WTC11 (cell line): ENCODE data around the gene RILPL1. TPM values are rescaled to one million over a fixed set of nuclear protein-coding genes. Genes with fewer than 3 reads are reported as not detected.
A peak's percentile ranks its signal among the peaks of the same experiment; 100 is the strongest.
"Not testable (repeated sequence)": the region's sequence is repeated elsewhere in the genome, so short reads cannot be mapped to it uniquely, and the experiment has no call there.

Experiments
- ATAC-seq: fragments of 200-7000 bp; cut with Tn5 transposase; 2 replicates; pipeline ENCODE4 v1.10.0; 2021; ENCODE audit warnings: mild to moderate bottlenecking, moderate library complexity
- CTCF ChIA-PET: fragments of 300-600 bp; sonication (Branson Sonifier 250); formaldehyde crosslinking; loops from one replicate; lab custom pipeline; 2021; ENCODE audit warnings: antibody characterized with exemption; lab: Charles Lee
- POLR2A ChIA-PET: fragments of 350-600 bp; sonication (Branson Sonifier 250); formaldehyde crosslinking; loops from one replicate; lab custom pipeline; 2021; ENCODE audit warnings: antibody characterized with exemption; lab: Charles Lee
- DNase-seq: peaks from one replicate; pipeline ENCODE4 v3.0.0; 2021; ENCODE audit warnings: low spot score
- H3K27ac Mint-ChIP-seq: 2 replicates; pipeline ENCODE4 v1.8.0; 2021; ENCODE audit warnings: mixed read lengths
- H3K27me3 Mint-ChIP-seq: 2 replicates; pipeline ENCODE4 v1.8.0; 2021; ENCODE audit warnings: low read depth, mild to moderate bottlenecking, moderate library complexity, mixed read lengths
- H3K36me3 Mint-ChIP-seq: 2 replicates; pipeline ENCODE4 v1.8.0; 2021; ENCODE audit warnings: mixed read lengths
- H3K4me1 Mint-ChIP-seq: 2 replicates; pipeline ENCODE4 v1.8.0; 2022; ENCODE audit warnings: mixed read lengths
- H3K4me3 Mint-ChIP-seq: 2 replicates; pipeline ENCODE4 v1.8.0; 2021; ENCODE audit warnings: mild to moderate bottlenecking, moderate library complexity, mixed read lengths
- H3K9me3 Mint-ChIP-seq: 2 replicates; pipeline ENCODE4 v1.8.0; 2021; ENCODE audit warnings: mixed read lengths
- ATF1 ChIP-seq: sonication (generic); formaldehyde crosslinking; IDR thresholded peaks from 2 replicates; pipeline ENCODE4 v1.8.1; 2023; ENCODE audit warnings: mild to moderate bottlenecking, moderate library complexity, missing genetic modification reagents
- CBFB ChIP-seq: sonication (generic); formaldehyde crosslinking; IDR thresholded peaks from 2 replicates; pipeline ENCODE4 v1.8.1; 2022; ENCODE audit warnings: mild to moderate bottlenecking, low read depth, missing genetic modification reagents
- CREM ChIP-seq: sonication (generic); formaldehyde crosslinking; IDR thresholded peaks from 2 replicates; pipeline ENCODE4 v1.8.1; 2022; ENCODE audit warnings: mild to moderate bottlenecking, missing genetic modification reagents, moderate library complexity
- HMGA2 ChIP-seq: fragments of 250-450 bp; sonication (Bioruptor Pico); IDR thresholded peaks from 2 replicates; pipeline ENCODE4 v1.4.0; 2021; ENCODE audit warnings: mild to moderate bottlenecking, moderate library complexity
- IRF2 ChIP-seq: sonication (generic); formaldehyde crosslinking; IDR thresholded peaks from 2 replicates; pipeline ENCODE4 v1.8.0; 2022; ENCODE audit warnings: low read depth, missing genetic modification reagents, borderline replicate concordance
- JUN ChIP-seq: sonication (generic); formaldehyde crosslinking; IDR thresholded peaks from 2 replicates; pipeline ENCODE4 v1.8.0; 2023; ENCODE audit warnings: mild to moderate bottlenecking, missing genetic modification reagents
- KAT7 ChIP-seq: sonication (generic); formaldehyde crosslinking; IDR thresholded peaks from 2 replicates; pipeline ENCODE4 v1.8.1; 2023; ENCODE audit warnings: missing genetic modification reagents, mild to moderate bottlenecking, borderline replicate concordance
- NFATC4 ChIP-seq: fragments of 250-450 bp; sonication (Bioruptor Pico); IDR thresholded peaks from 2 replicates; pipeline ENCODE4 v1.9.0; 2021; ENCODE audit warnings: mild to moderate bottlenecking
- NR2C2 ChIP-seq: sonication (generic); formaldehyde crosslinking; IDR thresholded peaks from 2 replicates; pipeline ENCODE4 v1.8.0; 2022; ENCODE audit warnings: mild to moderate bottlenecking, missing genetic modification reagents
- NR3C1 ChIP-seq: sonication (generic); formaldehyde crosslinking; conservative IDR thresholded peaks from 2 replicates; pipeline ENCODE4 v1.8.1; 2023; ENCODE audit warnings: low read depth, mild to moderate bottlenecking, missing genetic modification reagents
- TCF7 ChIP-seq: sonication (generic); formaldehyde crosslinking; IDR thresholded peaks from 2 replicates; pipeline ENCODE4 v1.8.0; 2022; ENCODE audit warnings: mild to moderate bottlenecking, low read depth, missing genetic modification reagents, moderate library complexity
- ZBTB21 ChIP-seq: sonication (generic); formaldehyde crosslinking; IDR thresholded peaks from 2 replicates; pipeline ENCODE4 v1.8.1; 2023; ENCODE audit warnings: mild to moderate bottlenecking, missing genetic modification reagents, borderline replicate concordance
- ZNF138 ChIP-seq: sonication (generic); formaldehyde crosslinking; conservative IDR thresholded peaks from 2 replicates; pipeline ENCODE4 v1.8.1; 2022; ENCODE audit warnings: mild to moderate bottlenecking, moderate library complexity, missing genetic modification reagents
- ZNF232 ChIP-seq: sonication (generic); formaldehyde crosslinking; IDR thresholded peaks from 2 replicates; pipeline ENCODE4 v1.8.0; 2022; ENCODE audit warnings: mild to moderate bottlenecking, missing genetic modification reagents
- ZNF317 ChIP-seq: sonication (generic); formaldehyde crosslinking; IDR thresholded peaks from 2 replicates; pipeline ENCODE4 v1.8.1; 2023; ENCODE audit warnings: low read depth, mild to moderate bottlenecking, moderate library complexity, missing genetic modification reagents, borderline replicate concordance
- ZNF396 ChIP-seq: fragments of 250-450 bp; sonication (Bioruptor Pico); IDR thresholded peaks from 2 replicates; pipeline ENCODE4 v1.8.0; 2021; ENCODE audit warnings: mild to moderate bottlenecking, moderate library complexity, borderline replicate concordance
- ZNF416 ChIP-seq: fragments of 250-450 bp; sonication (Bioruptor Pico); IDR thresholded peaks from 2 replicates; pipeline ENCODE4 v1.9.0; 2021; ENCODE audit warnings: mild to moderate bottlenecking, inconsistent platforms
- ZNF423 ChIP-seq: fragments of 250-450 bp; sonication (Bioruptor Pico); IDR thresholded peaks from 2 replicates; pipeline ENCODE4 v2.1.2; 2022; ENCODE audit warnings: mild to moderate bottlenecking, moderate library complexity
- total RNA-seq: library from RNA; stranded (reverse); gene quantifications from 3 replicates; pipeline ENCODE4 v1.2.3, GENCODE V29; 2021
- TF ChIP-seq, protein P1 (sequence below): sonication (generic); formaldehyde crosslinking; IDR thresholded peaks from 2 replicates; pipeline ENCODE4 v1.8.1; 2022; ENCODE audit warnings: missing genetic modification reagents, borderline replicate concordance
- TF ChIP-seq, protein P2 (sequence below): fragments of 250-450 bp; sonication (Bioruptor Pico); IDR thresholded peaks from 2 replicates; pipeline ENCODE4 v2.1.2; 2022; ENCODE audit warnings: mild to moderate bottlenecking, moderate library complexity
- TF ChIP-seq, protein P3 (sequence below): sonication (generic); formaldehyde crosslinking; IDR thresholded peaks from 2 replicates; pipeline ENCODE4 v1.8.1; 2022; ENCODE audit warnings: mild to moderate bottlenecking, missing genetic modification reagents, moderate library complexity, borderline replicate concordance
- TF ChIP-seq, protein P4 (sequence below): fragments of 250-450 bp; sonication (Bioruptor Pico); IDR thresholded peaks from 2 replicates; pipeline ENCODE4 v1.9.0; 2021; ENCODE audit warnings: mild to moderate bottlenecking
- TF ChIP-seq, protein P5 (sequence below): sonication (generic); formaldehyde crosslinking; IDR thresholded peaks from 2 replicates; pipeline ENCODE4 v1.8.1; 2022; ENCODE audit warnings: low read depth, missing genetic modification reagents, borderline replicate concordance
- TF ChIP-seq, protein P6 (sequence below): fragments of 250-450 bp; sonication (Bioruptor Pico); IDR thresholded peaks from 2 replicates; pipeline ENCODE4 v1.8.0; 2021; ENCODE audit warnings: mild to moderate bottlenecking

Gene RILPL1
- total RNA-seq, 1 experiment from 2014 or later = 8.2 TPM

DNA sequence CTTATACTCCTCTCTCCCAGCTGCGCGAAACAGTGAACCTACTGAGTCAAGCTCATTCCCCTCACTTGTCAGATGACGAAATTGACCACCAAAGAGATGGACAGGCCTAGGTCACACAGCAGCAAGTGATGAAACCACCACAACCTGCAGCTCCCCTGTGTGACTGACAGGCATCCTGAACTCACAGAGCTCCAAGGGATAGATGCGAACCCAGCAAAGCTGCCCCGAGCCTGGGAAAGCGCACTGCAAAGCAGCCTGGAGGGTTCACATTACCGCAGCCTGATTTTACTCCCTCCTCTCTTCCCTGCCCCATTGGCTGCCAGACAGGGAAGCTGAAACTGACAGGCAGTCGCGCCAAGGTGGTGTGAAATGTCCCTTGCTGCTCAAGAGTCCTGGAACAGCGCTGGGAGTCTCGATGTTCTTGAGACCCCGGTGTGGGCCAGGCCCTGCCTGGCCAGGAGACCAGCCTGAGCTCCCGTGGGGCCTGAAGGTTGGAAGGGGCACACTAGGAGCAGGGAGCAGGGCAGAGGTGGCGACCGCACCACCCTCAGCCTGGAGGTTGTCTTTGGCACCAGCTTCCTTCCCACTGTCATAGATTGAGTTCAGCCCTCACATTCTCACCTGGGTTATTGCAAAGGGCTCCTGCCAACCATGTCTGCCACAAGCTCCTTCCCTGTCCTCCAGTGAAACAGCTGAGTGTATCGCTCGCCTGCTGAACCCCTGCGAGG is 39.2 kb downstream of the RILPL1 start:
- H3K4me1 Mint-ChIP-seq = no peaks in the 10 kb centered on the region; the same call in 1 of the 2 replicates
- POLR2A ChIA-PET = no interaction called here
- TF ChIP-seq, protein P1, sequence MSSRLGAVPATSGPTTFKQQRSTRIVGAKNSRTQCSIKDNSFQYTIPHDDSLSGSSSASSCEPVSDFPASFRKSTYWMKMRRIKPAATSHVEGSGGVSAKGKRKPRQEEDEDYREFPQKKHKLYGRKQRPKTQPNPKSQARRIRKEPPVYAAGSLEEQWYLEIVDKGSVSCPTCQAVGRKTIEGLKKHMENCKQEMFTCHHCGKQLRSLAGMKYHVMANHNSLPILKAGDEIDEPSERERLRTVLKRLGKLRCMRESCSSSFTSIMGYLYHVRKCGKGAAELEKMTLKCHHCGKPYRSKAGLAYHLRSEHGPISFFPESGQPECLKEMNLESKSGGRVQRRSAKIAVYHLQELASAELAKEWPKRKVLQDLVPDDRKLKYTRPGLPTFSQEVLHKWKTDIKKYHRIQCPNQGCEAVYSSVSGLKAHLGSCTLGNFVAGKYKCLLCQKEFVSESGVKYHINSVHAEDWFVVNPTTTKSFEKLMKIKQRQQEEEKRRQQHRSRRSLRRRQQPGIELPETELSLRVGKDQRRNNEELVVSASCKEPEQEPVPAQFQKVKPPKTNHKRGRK (CRISPR knock-in tag) = no peak
- no peak for TF ChIP-seq TCF7 (CRISPR knock-in tag)
- TF ChIP-seq, protein P2, sequence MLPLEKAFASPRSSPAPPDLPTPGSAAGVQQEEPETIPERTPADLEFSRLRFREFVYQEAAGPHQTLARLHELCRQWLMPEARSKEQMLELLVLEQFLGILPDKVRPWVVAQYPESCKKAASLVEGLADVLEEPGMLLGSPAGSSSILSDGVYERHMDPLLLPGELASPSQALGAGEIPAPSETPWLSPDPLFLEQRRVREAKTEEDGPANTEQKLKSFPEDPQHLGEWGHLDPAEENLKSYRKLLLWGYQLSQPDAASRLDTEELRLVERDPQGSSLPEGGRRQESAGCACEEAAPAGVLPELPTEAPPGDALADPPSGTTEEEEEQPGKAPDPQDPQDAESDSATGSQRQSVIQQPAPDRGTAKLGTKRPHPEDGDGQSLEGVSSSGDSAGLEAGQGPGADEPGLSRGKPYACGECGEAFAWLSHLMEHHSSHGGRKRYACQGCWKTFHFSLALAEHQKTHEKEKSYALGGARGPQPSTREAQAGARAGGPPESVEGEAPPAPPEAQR (CRISPR knock-in tag) = no peak
- TF ChIP-seq, protein P3, sequence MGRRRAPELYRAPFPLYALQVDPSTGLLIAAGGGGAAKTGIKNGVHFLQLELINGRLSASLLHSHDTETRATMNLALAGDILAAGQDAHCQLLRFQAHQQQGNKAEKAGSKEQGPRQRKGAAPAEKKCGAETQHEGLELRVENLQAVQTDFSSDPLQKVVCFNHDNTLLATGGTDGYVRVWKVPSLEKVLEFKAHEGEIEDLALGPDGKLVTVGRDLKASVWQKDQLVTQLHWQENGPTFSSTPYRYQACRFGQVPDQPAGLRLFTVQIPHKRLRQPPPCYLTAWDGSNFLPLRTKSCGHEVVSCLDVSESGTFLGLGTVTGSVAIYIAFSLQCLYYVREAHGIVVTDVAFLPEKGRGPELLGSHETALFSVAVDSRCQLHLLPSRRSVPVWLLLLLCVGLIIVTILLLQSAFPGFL (CRISPR knock-in tag) = no peak
- TF ChIP-seq, protein P4, sequence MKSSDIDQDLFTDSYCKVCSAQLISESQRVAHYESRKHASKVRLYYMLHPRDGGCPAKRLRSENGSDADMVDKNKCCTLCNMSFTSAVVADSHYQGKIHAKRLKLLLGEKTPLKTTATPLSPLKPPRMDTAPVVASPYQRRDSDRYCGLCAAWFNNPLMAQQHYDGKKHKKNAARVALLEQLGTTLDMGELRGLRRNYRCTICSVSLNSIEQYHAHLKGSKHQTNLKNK (CRISPR knock-in tag) = no peak
- no peak for TF ChIP-seq NFATC4
- no peak for TF ChIP-seq NR2C2
- no peak for TF ChIP-seq ZNF396 (CRISPR knock-in tag)
- TF ChIP-seq ZNF423 (CRISPR knock-in tag) = no peak
- no peak for TF ChIP-seq JUN (CRISPR knock-in tag)
- TF ChIP-seq KAT7 (CRISPR knock-in tag) = no peak
- TF ChIP-seq, protein P5, sequence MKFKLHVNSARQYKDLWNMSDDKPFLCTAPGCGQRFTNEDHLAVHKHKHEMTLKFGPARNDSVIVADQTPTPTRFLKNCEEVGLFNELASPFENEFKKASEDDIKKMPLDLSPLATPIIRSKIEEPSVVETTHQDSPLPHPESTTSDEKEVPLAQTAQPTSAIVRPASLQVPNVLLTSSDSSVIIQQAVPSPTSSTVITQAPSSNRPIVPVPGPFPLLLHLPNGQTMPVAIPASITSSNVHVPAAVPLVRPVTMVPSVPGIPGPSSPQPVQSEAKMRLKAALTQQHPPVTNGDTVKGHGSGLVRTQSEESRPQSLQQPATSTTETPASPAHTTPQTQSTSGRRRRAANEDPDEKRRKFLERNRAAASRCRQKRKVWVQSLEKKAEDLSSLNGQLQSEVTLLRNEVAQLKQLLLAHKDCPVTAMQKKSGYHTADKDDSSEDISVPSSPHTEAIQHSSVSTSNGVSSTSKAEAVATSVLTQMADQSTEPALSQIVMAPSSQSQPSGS = no peak
- no peak for TF ChIP-seq ZNF232 (CRISPR knock-in tag)
- TF ChIP-seq ZBTB21 (CRISPR knock-in tag) = no peak
- TF ChIP-seq, all 79 proteins: peak for 0
- peak overlapping the region; percentile 68 for H3K27ac Mint-ChIP-seq
- H3K4me3 Mint-ChIP-seq = no peak overlapping the region
- no peaks in the 10 kb centered on the region for H3K27me3 Mint-ChIP-seq
- peak; percentile 46; the same call in 1 of the 2 replicates for ATAC-seq
- DNase-seq = no peak
- peaks cover 4% of the 10 kb centered on the region; the same call in 1 of the 2 replicates for H3K36me3 Mint-ChIP-seq
- CTCF ChIA-PET = interaction anchor here (0.5 to 2.8 kb wide), 4 partner anchors 42 to 256 kb away, joined by 3 to 11 read pairs (median 3); no protein-coding TSS in a partner anchor
- H3K9me3 Mint-ChIP-seq = no peaks in the 10 kb centered on the region

DNA sequence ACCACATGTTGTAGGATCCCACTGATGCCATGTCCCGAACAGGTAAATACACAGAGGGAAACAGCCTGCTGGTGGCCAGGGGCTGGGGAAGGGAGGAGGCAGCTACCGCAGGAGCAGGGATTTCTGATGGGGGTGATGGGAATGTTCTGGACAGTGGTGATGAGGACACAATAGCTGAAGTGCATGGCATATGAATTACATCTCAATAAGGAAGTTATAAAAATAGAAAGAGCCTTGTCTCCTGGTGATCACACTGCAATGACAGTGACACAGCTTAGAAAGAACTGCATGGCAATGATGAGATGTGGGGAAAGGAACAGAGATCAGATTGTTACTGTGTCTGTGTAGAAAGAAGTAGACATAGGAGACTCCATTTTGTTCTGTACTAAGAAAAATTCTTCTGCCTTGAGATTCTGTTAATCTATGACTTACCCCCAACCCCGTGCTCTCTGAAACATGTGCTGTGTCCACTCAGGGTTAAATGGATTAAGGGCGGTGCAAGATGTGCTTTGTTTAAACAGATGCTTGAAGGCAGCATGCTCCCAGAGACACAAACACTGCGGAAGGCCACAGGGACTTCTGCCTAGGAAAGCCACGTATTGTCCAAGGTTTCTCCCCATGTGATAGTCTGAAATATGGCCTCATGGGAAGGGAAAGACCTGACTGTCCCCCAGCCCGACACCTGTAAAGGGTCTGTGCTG is 41.0 kb downstream of the RILPL1 start:
- ATAC-seq, H3K4me3 Mint-ChIP-seq, CTCF ChIA-PET, H3K36me3 Mint-ChIP-seq, POLR2A ChIA-PET, H3K9me3 Mint-ChIP-seq, H3K4me1 Mint-ChIP-seq, DNase-seq, H3K27me3 Mint-ChIP-seq, H3K27ac Mint-ChIP-seq: not testable (repeated sequence)

DNA sequence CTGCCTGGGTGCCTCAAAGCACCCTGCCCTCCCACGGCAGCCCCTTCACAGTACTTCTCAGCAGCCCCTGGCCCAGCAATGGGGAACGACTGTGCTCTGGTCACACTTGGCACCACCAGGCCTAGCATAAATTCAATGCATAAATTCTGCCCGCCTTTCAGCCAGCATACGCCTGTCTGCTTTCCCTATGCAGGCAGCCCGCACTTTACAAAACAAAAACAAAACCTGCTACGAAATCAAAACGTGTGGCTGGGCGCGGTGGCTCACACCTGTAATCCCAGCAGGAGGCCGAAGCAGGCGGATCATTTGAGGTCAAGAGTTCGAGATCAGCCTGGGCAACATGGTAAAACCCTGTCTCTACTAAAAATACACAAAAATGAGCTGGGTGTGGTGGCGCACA is 42.0 kb downstream of the RILPL1 start:
- H3K4me3 Mint-ChIP-seq = no peak overlapping the region
- no peak overlapping the region for H3K27ac Mint-ChIP-seq
- CTCF ChIA-PET = interaction anchor here (0.6 to 0.9 kb wide), 2 partner anchors 253 to 292 kb away, joined by 3 read pairs; no protein-coding TSS in a partner anchor
- H3K4me1 Mint-ChIP-seq = peaks cover 8% of the 10 kb centered on the region
- POLR2A ChIA-PET = no interaction called here
- no peaks in the 10 kb centered on the region for H3K9me3 Mint-ChIP-seq
- no peaks in the 10 kb centered on the region for H3K27me3 Mint-ChIP-seq
- no peak for ATAC-seq
- H3K36me3 Mint-ChIP-seq = no peaks in the 10 kb centered on the region
- DNase-seq = no peak
- no peak for TF ChIP-seq ZNF138 (CRISPR knock-in tag)
- TF ChIP-seq ATF1 (CRISPR knock-in tag) = no peak
- TF ChIP-seq, protein P6, sequence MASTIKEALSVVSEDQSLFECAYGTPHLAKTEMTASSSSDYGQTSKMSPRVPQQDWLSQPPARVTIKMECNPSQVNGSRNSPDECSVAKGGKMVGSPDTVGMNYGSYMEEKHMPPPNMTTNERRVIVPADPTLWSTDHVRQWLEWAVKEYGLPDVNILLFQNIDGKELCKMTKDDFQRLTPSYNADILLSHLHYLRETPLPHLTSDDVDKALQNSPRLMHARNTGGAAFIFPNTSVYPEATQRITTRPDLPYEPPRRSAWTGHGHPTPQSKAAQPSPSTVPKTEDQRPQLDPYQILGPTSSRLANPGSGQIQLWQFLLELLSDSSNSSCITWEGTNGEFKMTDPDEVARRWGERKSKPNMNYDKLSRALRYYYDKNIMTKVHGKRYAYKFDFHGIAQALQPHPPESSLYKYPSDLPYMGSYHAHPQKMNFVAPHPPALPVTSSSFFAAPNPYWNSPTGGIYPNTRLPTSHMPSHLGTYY (CRISPR knock-in tag) = no peak
- TF ChIP-seq CBFB = no peak
- TF ChIP-seq ZNF396 (CRISPR knock-in tag) = no peak
- TF ChIP-seq CREM (CRISPR knock-in tag) = no peak
- no peak for TF ChIP-seq NR3C1
- no peak for TF ChIP-seq ZNF416
- no peak for TF ChIP-seq JUN (CRISPR knock-in tag)
- no peak for TF ChIP-seq HMGA2
- TF ChIP-seq IRF2 (CRISPR knock-in tag) = no peak
- TF ChIP-seq ZNF317 (CRISPR knock-in tag) = no peak
